GM12892 (cell line): Measurements from ENCODE around the gene ARHGAP31.
"Not testable (repeated sequence)": the region's sequence is repeated elsewhere in the genome, so short reads cannot be mapped to it uniquely, and the experiment has no call there.

ENCODE experiments used
- DNase-seq: peaks from one replicate; pipeline ENCODE4 v3.0.0; 2011; ENCODE audit not compliant: insufficient read length
- FAIRE-seq: peaks from 2 replicates; lab custom pipeline; 2011; peaks lifted over from hg19 to GRCh38; lab: Jason Lieb, UNC
- POLR2A ChIP-seq: IDR thresholded peaks from 2 replicates; pipeline ENCODE4 v1.6.1; 2011; ENCODE audit warnings: low read depth, low read length, control low read depth
- POLR2AphosphoS5 ChIP-seq: IDR thresholded peaks from 2 replicates; pipeline ENCODE4 v1.6.1; 2011; ENCODE audit warnings: low read depth, low read length, control low read depth
- TAF1 ChIP-seq: IDR thresholded peaks from 2 replicates; pipeline ENCODE4 v1.6.1; 2011; ENCODE audit warnings: low read depth, mild to moderate bottlenecking, control low read depth, low read length, borderline replicate concordance

The ARHGAP31 gene

GRCh38 chr3:119330181-119330580 lies 36.0 kb downstream of the ARHGAP31 start:
- TF ChIP-seq TAF1, result no peak
- TF ChIP-seq POLR2A, result no peak
- TF ChIP-seq POLR2AphosphoS5, result no peak
- FAIRE-seq, result no peak
- no peak for DNase-seq

- FAIRE-seq (no peak), DNase-seq (no peak)
- TF ChIP-seq POLR2AphosphoS5 (no peak), TAF1 (no peak), POLR2A (no peak)
Measured at GRCh38 chr3:119330858-119331257, 36.7 kb downstream of the ARHGAP31 start.

DNA sequence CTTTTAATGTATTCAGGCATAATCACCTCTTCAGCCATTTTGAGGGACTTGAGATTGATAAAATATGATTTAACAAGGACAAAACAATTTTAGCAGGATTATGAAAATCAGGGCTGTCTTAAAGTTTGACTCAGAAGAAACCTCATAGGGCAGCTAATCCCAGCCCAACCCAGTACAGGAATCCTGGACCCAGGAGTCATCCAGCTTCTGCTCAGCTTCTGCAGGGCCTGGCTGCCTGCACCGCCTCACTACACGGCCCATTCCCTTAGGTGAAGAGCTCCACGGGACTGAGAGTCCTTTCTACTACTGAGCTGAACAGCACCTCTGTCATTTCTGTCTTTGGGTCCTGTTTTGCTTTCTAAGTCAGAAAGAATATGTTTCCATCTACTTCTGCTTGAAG lies 37.5 kb downstream of the ARHGAP31 start:
- TF ChIP-seq POLR2A, result no peak
- no peak for TF ChIP-seq TAF1
- no peak for TF ChIP-seq POLR2AphosphoS5
- DNase-seq (no peak), FAIRE-seq (no peak)

DNA sequence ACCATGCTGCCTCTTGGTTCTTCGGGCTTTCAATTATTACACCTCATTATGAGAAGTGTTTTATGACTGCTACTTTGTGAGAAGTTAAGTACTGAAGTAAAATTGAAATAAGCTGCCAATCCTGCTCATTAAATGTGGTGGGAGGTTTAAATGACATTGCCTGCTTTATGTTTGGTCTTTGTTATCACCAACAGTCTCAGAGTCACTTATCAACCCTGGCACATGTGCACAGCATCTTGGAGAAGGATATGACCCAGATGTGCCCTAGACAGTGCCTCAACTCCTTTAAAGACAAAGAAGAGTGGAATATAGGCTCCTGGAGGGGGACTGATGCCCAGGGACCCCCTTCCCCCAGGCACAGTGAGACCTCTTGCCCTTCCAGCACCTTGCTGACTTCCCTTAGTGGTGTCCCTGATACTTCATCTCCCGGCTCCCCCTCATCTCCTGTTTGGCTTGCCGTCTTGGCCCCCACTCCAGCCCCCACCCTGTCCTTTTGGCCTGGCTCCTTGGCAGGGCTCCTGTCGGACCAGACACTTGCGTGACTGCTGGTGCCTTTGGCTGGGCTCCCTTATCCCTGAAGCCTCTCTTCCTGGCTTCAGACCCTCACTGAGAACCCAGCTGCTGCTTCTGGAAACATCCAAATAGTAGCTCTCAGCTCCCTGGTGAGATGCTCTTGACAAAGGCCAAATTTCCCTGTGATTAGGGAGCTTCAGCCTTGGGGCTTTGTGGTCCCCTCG lies 39.8 kb downstream of the ARHGAP31 start:
- no peak for TF ChIP-seq POLR2A
- TF ChIP-seq TAF1, result no peak
- TF ChIP-seq POLR2AphosphoS5, result no peak
- no peak for DNase-seq
- FAIRE-seq, result no peak

DNA sequence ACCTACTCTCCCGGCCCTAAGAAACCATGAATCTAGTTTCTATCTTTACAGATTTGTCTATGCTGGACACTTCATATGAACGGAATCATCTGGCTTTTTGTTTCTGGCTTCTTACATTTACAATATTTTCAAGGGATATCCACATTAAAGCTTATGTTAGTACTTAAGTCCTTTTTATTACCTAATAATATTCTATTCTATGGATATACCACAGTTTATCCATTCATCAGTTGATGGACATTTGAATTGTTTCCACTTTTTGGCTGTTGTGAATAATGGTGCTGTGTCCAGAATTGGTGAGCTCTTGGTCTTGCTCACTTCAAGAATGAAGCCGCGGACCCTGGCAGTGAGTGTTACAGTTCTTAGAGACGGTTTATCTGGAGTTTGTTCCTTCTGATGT lies 42.6 kb downstream of the ARHGAP31 start:
- TF ChIP-seq POLR2AphosphoS5, result no peak
- no peak for TF ChIP-seq POLR2A
- TF ChIP-seq TAF1, result no peak
- no peak for FAIRE-seq
- no peak for DNase-seq

GRCh38 chr3:119337407-119337806 lies 43.2 kb downstream of the ARHGAP31 start:
- not testable (repeated sequence) for FAIRE-seq, DNase-seq

DNA sequence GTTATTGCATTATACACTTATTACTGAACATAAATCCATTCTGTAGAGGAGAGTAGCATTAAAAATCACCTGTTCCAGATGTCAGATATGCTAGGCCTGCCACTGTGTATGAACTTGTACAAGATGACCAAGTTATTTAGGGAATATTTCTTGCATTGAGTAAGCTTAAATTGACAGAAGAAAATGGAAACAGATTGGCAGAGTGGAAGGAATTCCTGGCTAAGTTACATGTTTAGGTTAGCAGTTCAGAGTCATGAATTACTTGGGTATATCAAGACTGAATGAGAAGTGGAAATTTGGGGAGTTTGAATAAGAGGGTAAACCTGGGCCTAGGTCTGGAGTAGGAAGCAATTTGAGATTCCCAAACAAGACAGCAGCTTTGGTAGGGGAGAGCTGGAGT lies 44.6 kb downstream of the ARHGAP31 start:
- DNase-seq, result no peak
- TF ChIP-seq POLR2A (no peak), TAF1 (no peak), POLR2AphosphoS5 (no peak)

GRCh38 chr3:119340014-119340413 lies 45.8 kb downstream of the ARHGAP31 start:
- FAIRE-seq, result peak; percentile 36
- DNase-seq, result no peak
- TF ChIP-seq TAF1 (no peak), POLR2AphosphoS5 (no peak), POLR2A (no peak)

More for the DNA sequence above, 44.6 kb downstream of the ARHGAP31 start:
- FAIRE-seq, result no peak

GRCh38 chr3:119340446-119340845 lies 46.3 kb downstream of the ARHGAP31 start:
- DNase-seq (no peak), FAIRE-seq (no peak)
- TF ChIP-seq POLR2AphosphoS5, result no peak
- TF ChIP-seq TAF1, result no peak
- no peak for TF ChIP-seq POLR2A

DNA sequence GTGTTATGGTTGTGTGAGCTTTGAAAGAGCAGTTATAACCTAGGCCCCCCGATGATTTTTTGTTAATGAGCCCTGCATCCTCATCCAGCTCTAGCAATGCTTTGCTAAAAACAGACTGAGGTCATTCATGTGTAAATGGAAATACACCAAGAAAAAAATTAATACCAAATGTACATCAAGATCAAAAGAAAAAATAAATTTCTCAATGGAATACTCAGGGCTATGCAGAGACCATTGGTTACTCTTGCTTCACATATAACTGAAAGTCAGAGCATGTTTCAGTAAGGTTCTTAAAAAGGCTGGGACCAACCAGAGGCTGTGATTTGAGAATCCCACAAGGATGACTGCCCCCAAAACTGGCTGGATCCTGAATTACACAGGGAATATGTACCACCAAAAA lies 48.0 kb downstream of the ARHGAP31 start:
- no peak for TF ChIP-seq POLR2AphosphoS5
- no peak for TF ChIP-seq TAF1
- TF ChIP-seq POLR2A, result no peak
- peak; percentile 38 for FAIRE-seq
- DNase-seq, result no peak

GRCh38 chr3:119343719-119344118 lies 49.5 kb downstream of the ARHGAP31 start:
- FAIRE-seq (peak; percentile 81), DNase-seq (peak; percentile 28)
- TF ChIP-seq POLR2A, result no peak
- no peak for TF ChIP-seq POLR2AphosphoS5
- no peak for TF ChIP-seq TAF1

GRCh38 chr3:119346076-119346496 lies 51.9 kb downstream of the ARHGAP31 start:
- DNase-seq (no peak), FAIRE-seq (no peak)
- TF ChIP-seq POLR2AphosphoS5, result no peak
- TF ChIP-seq POLR2A, result no peak
- TF ChIP-seq TAF1, result no peak

DNA sequence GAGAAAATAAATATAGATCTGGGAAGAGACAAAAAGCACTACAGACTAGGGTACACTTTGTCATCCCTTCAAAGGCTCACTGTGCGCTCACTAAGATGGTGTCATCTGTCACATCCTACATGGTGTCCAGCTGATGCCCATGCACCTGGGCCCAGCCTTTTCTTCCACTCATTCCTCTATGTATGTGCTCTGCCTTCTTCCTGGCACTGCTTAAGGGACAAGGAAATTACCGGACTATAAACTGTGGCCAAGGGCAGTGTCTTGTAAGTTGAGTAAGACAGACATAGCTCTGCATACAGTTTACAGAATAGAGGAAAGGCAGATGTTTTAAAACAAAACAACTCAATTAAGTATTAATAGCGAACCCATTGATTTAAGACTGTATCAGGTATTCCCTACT lies 52.9 kb downstream of the ARHGAP31 start:
- TF ChIP-seq POLR2AphosphoS5 (no peak), TAF1 (no peak), POLR2A (no peak)
- FAIRE-seq (no peak), DNase-seq (no peak)
